SK-N-SH treated with all-trans-retinoic acid at 6 μM for 48 hours (cell line): Measurements from ENCODE around the gene MAP3K2.

ENCODE experiments used
- ATAC-seq: fragments of 200-7000 bp; cut with Tn5 transposase; 3 replicates; pipeline ENCODE4 v1.9.1; 2020; ENCODE audit warnings: mild to moderate bottlenecking, moderate library complexity
- ARNTL ChIP-seq: fragments of 450-650 bp; formaldehyde crosslinking; IDR thresholded peaks from 2 replicates; pipeline ENCODE4 v1.5.0; 2020; ENCODE audit warnings: low read depth, mild to moderate bottlenecking, moderate library complexity, borderline replicate concordance
- BACH2 ChIP-seq: fragments of 250-450 bp; sonication (Bioruptor Pico); IDR thresholded peaks from 2 replicates; pipeline ENCODE4 v1.9.0; 2021; ENCODE audit warnings: mild to moderate bottlenecking, borderline replicate concordance
- CREB5 ChIP-seq: fragments of 250-450 bp; sonication (Bioruptor Pico); IDR thresholded peaks from 2 replicates; pipeline ENCODE4 v1.5.1; 2020; ENCODE audit warnings: low read depth, mild to moderate bottlenecking, moderate library complexity
- CSDC2 ChIP-seq: fragments of 250-450 bp; sonication (Bioruptor Pico); IDR thresholded peaks from 2 replicates; pipeline ENCODE4 v1.5.0; 2020; ENCODE audit warnings: mild to moderate bottlenecking, moderate library complexity
- ESRRG ChIP-seq: fragments of 250-450 bp; sonication (Bioruptor Pico); IDR thresholded peaks from 2 replicates; pipeline ENCODE4 v1.6.1; 2021; ENCODE audit warnings: mild to moderate bottlenecking
- GLIS3 ChIP-seq: fragments of 250-450 bp; sonication (Bioruptor Pico); IDR thresholded peaks from 2 replicates; pipeline ENCODE4 v1.5.0; 2020; ENCODE audit warnings: mild to moderate bottlenecking, moderate library complexity
- ISL1 ChIP-seq: fragments of 250-450 bp; sonication (Bioruptor Pico); IDR thresholded peaks from 2 replicates; pipeline ENCODE4 v2.1.2; 2022; ENCODE audit warnings: mild to moderate bottlenecking, moderate library complexity
- OSR1 ChIP-seq: fragments of 250-450 bp; sonication (Bioruptor Pico); IDR thresholded peaks from 2 replicates; pipeline ENCODE4 v1.8.0; 2022; ENCODE audit warnings: moderate library complexity, mild to moderate bottlenecking, inconsistent platforms
- PATZ1 ChIP-seq: fragments of 250-450 bp; sonication (Bioruptor Pico); IDR thresholded peaks from 2 replicates; pipeline ENCODE4 v1.8.0; 2020; ENCODE audit warnings: mild to moderate bottlenecking, moderate library complexity, borderline replicate concordance
- PPARA ChIP-seq: fragments of 250-450 bp; sonication (Bioruptor Pico); IDR thresholded peaks from 2 replicates; pipeline ENCODE4 v1.5.0; 2020; ENCODE audit warnings: mild to moderate bottlenecking, borderline replicate concordance
- RARB ChIP-seq: fragments of 250-450 bp; sonication (Bioruptor Pico); IDR thresholded peaks from 2 replicates; pipeline ENCODE4 v1.8.0; 2021; ENCODE audit warnings: mild to moderate bottlenecking, moderate library complexity
- SNAI2 ChIP-seq: fragments of 250-450 bp; sonication (Bioruptor Pico); IDR thresholded peaks from 2 replicates; pipeline ENCODE4 v1.5.0; 2020; ENCODE audit warnings: mild to moderate bottlenecking, moderate library complexity
- TCF4 ChIP-seq: fragments of 250-450 bp; sonication (Bioruptor Pico); IDR thresholded peaks from 2 replicates; pipeline ENCODE4 v1.8.0; 2021; ENCODE audit warnings: mild to moderate bottlenecking, moderate library complexity, borderline replicate concordance
- TOX ChIP-seq: fragments of 250-450 bp; sonication (Bioruptor Pico); IDR thresholded peaks from 2 replicates; pipeline ENCODE4 v1.8.0; 2021; ENCODE audit warnings: mild to moderate bottlenecking, moderate library complexity, borderline replicate concordance
- ZC3H10 ChIP-seq: fragments of 250-450 bp; sonication (Bioruptor Pico); IDR thresholded peaks from 2 replicates; pipeline ENCODE4 v1.5.1; 2021; ENCODE audit warnings: mild to moderate bottlenecking, moderate library complexity
- ZFP3 ChIP-seq: fragments of 250-450 bp; sonication (Bioruptor Pico); IDR thresholded peaks from 2 replicates; pipeline ENCODE4 v1.5.0; 2020; ENCODE audit warnings: mild to moderate bottlenecking, moderate library complexity
- ZFP30 ChIP-seq: fragments of 450-650 bp; formaldehyde crosslinking; IDR thresholded peaks from 2 replicates; pipeline ENCODE4 v1.5.0; 2022; ENCODE audit warnings: mild to moderate bottlenecking, moderate library complexity
- ZNF565 ChIP-seq: fragments of 450-650 bp; formaldehyde crosslinking; conservative IDR thresholded peaks from 2 replicates; pipeline ENCODE4 v1.5.0; 2020; ENCODE audit warnings: low read depth, mild to moderate bottlenecking, moderate library complexity
- ZNF8 ChIP-seq: fragments of 450-650 bp; formaldehyde crosslinking; IDR thresholded peaks from 2 replicates; pipeline ENCODE4 v1.5.0; 2020; ENCODE audit warnings: mild to moderate bottlenecking, moderate library complexity
- TF ChIP-seq, protein P1 (sequence below): fragments of 250-450 bp; sonication (Bioruptor Pico); IDR thresholded peaks from 2 replicates; pipeline ENCODE4 v1.8.0; 2021; ENCODE audit warnings: low read depth, mild to moderate bottlenecking, moderate library complexity, borderline replicate concordance
- TF ChIP-seq, protein P2 (sequence below): fragments of 250-450 bp; sonication (Bioruptor Pico); IDR thresholded peaks from 2 replicates; pipeline ENCODE4 v1.5.0; 2020; ENCODE audit warnings: mild to moderate bottlenecking, moderate library complexity

The MAP3K2 gene

GRCh38 chr2:127351603-127352002, 36.2 kb downstream of the MAP3K2 start:
- no peak for ATAC-seq
- no peak for TF ChIP-seq BACH2 (CRISPR knock-in tag)
- no peak for TF ChIP-seq OSR1 (CRISPR knock-in tag)
- TF ChIP-seq PPARA (CRISPR knock-in tag), result no peak
- TF ChIP-seq ESRRG (CRISPR knock-in tag), result no peak
- TF ChIP-seq PATZ1 (CRISPR knock-in tag), result no peak
- no peak for TF ChIP-seq SNAI2 (CRISPR knock-in tag)
- TF ChIP-seq, protein P1, sequence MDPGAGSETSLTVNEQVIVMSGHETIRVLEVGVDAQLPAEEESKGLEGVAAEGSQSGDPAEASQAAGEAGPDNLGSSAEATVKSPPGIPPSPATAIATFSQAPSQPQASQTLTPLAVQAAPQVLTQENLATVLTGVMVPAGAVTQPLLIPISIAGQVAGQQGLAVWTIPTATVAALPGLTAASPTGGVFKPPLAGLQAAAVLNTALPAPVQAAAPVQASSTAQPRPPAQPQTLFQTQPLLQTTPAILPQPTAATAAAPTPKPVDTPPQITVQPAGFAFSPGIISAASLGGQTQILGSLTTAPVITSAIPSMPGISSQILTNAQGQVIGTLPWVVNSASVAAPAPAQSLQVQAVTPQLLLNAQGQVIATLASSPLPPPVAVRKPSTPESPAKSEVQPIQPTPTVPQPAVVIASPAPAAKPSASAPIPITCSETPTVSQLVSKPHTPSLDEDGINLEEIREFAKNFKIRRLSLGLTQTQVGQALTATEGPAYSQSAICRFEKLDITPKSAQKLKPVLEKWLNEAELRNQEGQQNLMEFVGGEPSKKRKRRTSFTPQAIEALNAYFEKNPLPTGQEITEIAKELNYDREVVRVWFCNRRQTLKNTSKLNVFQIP, result no peak
- no peak for TF ChIP-seq CREB5 (CRISPR knock-in tag)

- TF ChIP-seq ARNTL (CRISPR knock-in tag) (no peak), TOX (CRISPR knock-in tag) (no peak), RARB (no peak), PATZ1 (CRISPR knock-in tag) (no peak), ZNF8 (CRISPR knock-in tag) (no peak), ZC3H10 (CRISPR knock-in tag) (no peak), ZFP3 (CRISPR knock-in tag) (no peak), BACH2 (CRISPR knock-in tag) (no peak), ISL1 (CRISPR knock-in tag) (no peak), OSR1 (CRISPR knock-in tag) (no peak), CSDC2 (CRISPR knock-in tag) (no peak)
- TF ChIP-seq, protein P1, result no peak
- no peak for ATAC-seq
Observed at GRCh38 chr2:127348426-127349000, 39.3 kb downstream of the MAP3K2 start.

GRCh38 chr2:127347734-127348392, 39.9 kb downstream of the MAP3K2 start:
- ATAC-seq, result no peak

More at GRCh38 chr2:127347734-127348392, 39.9 kb downstream of the MAP3K2 start:
- TF ChIP-seq OSR1 (CRISPR knock-in tag) (no peak), ZNF565 (CRISPR knock-in tag) (no peak), ZFP30 (no peak), GLIS3 (CRISPR knock-in tag) (no peak), CSDC2 (CRISPR knock-in tag) (no peak), TOX (CRISPR knock-in tag) (no peak), ISL1 (CRISPR knock-in tag) (no peak), TCF4 (CRISPR knock-in tag) (no peak), SNAI2 (CRISPR knock-in tag) (no peak), ESRRG (CRISPR knock-in tag) (no peak), PPARA (CRISPR knock-in tag) (no peak), CREB5 (CRISPR knock-in tag) (no peak)
- TF ChIP-seq, protein P2, sequence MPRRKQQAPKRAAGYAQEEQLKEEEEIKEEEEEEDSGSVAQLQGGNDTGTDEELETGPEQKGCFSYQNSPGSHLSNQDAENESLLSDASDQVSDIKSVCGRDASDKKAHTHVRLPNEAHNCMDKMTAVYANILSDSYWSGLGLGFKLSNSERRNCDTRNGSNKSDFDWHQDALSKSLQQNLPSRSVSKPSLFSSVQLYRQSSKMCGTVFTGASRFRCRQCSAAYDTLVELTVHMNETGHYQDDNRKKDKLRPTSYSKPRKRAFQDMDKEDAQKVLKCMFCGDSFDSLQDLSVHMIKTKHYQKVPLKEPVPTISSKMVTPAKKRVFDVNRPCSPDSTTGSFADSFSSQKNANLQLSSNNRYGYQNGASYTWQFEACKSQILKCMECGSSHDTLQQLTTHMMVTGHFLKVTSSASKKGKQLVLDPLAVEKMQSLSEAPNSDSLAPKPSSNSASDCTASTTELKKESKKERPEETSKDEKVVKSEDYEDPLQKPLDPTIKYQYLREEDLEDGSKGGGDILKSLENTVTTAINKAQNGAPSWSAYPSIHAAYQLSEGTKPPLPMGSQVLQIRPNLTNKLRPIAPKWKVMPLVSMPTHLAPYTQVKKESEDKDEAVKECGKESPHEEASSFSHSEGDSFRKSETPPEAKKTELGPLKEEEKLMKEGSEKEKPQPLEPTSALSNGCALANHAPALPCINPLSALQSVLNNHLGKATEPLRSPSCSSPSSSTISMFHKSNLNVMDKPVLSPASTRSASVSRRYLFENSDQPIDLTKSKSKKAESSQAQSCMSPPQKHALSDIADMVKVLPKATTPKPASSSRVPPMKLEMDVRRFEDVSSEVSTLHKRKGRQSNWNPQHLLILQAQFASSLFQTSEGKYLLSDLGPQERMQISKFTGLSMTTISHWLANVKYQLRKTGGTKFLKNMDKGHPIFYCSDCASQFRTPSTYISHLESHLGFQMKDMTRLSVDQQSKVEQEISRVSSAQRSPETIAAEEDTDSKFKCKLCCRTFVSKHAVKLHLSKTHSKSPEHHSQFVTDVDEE (CRISPR knock-in tag), result no peak
- TF ChIP-seq, protein P1, result no peak
